Kidney (tissue), 14 donors: ENCODE measurements around the gene AOC1. TPM values are rescaled to one million over a fixed set of nuclear protein-coding genes. Genes with fewer than 3 reads are reported as not detected.

ENCODE experiments used
- DNase-seq, 5 donors: peaks; one replicate each; pipeline ENCODE4 v3.0.0-alpha.2; 2013 to 2020
- FAIRE-seq: peaks from 2 replicates; lab custom pipeline; 2012; peaks lifted over from hg19 to GRCh38; lab: Jason Lieb, UNC
- H3K27ac ChIP-seq, 2 donors: one replicate each; pipeline ENCODE4 v1.7.0; 2013; ENCODE audit warnings: low read depth in 2 of 2, low read length in 2 of 2, inconsistent platforms in 1 of 2
- H3K27me3 ChIP-seq: one replicate; pipeline ENCODE4 v1.7.1; 2013; ENCODE audit warnings: low read length, inconsistent platforms; ENCODE audit not compliant: control insufficient read depth, insufficient read depth
- H3K36me3 ChIP-seq, 3 donors: one replicate each; pipeline versions ENCODE4 v1.7.0 to v1.7.1; 2013; ENCODE audit warnings: low read length in 3 of 3, control low read depth in 1 of 3, inconsistent platforms in 1 of 3; ENCODE audit not compliant: insufficient read depth in 3 of 3, control insufficient read depth in 2 of 3
- H3K4me1 ChIP-seq, 3 donors: one replicate each; pipeline versions ENCODE4 v1.7.0 to v1.7.1; 2013; ENCODE audit warnings: low read length in 3 of 3, inconsistent platforms in 1 of 3, low read depth in 1 of 3; ENCODE audit not compliant: control insufficient read depth in 2 of 3, insufficient read depth in 2 of 3
- H3K4me3 ChIP-seq, 3 donors: one replicate each; pipeline versions ENCODE4 v1.7.0 to v1.8.1; 2013; ENCODE audit warnings: low read length in 3 of 3, control low read depth in 1 of 3, inconsistent platforms in 1 of 3
- H3K9ac ChIP-seq, 3 donors: one replicate each; pipeline versions ENCODE4 v1.7.0 to v1.7.1; 2013; ENCODE audit warnings: low read length in 3 of 3, control low read depth in 1 of 3, inconsistent platforms in 1 of 3
- H3K9me3 ChIP-seq, 3 donors: one replicate each; pipeline versions ENCODE4 v1.7.0 to v1.7.1; 2013; ENCODE audit warnings: low read length in 3 of 3, control low read depth in 1 of 3, inconsistent platforms in 1 of 3; ENCODE audit not compliant: control insufficient read depth in 2 of 3, insufficient read depth in 1 of 3
- CTCF ChIP-seq: IDR thresholded peaks from 3 replicates; pipeline ENCODE4 v1.5.1; 2012; ENCODE audit warnings: mild to moderate bottlenecking, moderate library complexity, borderline replicate concordance; ENCODE audit not compliant: insufficient read depth; ENCODE audit errors: extremely low read depth
- intact Hi-C: fragments of 100-400 bp; cut with DNase I; formaldehyde crosslinking; loops from one replicate; pipeline ENCODE4 v1.11.1; 2022
- polyA plus RNA-seq: library from polyadenylated mRNA; stranded (reverse); fragments of 350-450 nt; fragmentation: Illumina TruSeq; extraction: RNeasy Lipid Tissue Mini Kit (QIAGEN cat#74804); gene quantifications from one replicate; pipeline ENCODE4 v1.2.3, GENCODE V29; 2014; ENCODE audit warnings: low read depth, low replicate concordance; ENCODE audit not compliant: insufficient read depth
- total RNA-seq: library from RNA; stranded (reverse); fragmentation: NEBNext Ultra II Directional; extraction: Animal tissue kit (Norgen Biotek cat#: 25700); gene quantifications from one replicate; pipeline ENCODE4 v1.2.1, GENCODE V29; 2021
- donor health status: control.
- donor health status: control.
- donor health status: control.
- donor health status: control.
- donor health status: control.
- donor health status: DM: yes; HTN: yes; CAD: no.
- donor health status: Normal renal cell carcinoma (clear cell type).

AOC1 gene
- total and polyA plus RNA-seq, 2 donors from 2014 or later, result 99.1 to 170 TPM

GRCh38 chr7:150910996-150911422 lies 58.7 kb downstream of the AOC1 start:
- TF ChIP-seq CTCF, result no peak
- no peaks in the 10 kb centered on the region for H3K4me1 ChIP-seq
- no peaks in the 10 kb centered on the region for H3K27me3 ChIP-seq
- H3K36me3 ChIP-seq, result no peaks in the 10 kb centered on the region
- no peak overlapping the region for H3K4me3 ChIP-seq
- no peak for DNase-seq
- no peak overlapping the region for H3K27ac ChIP-seq
- no peaks in the 10 kb centered on the region for H3K9me3 ChIP-seq
- intact Hi-C loops, result no loop called here
- FAIRE-seq, result no peak
- H3K9ac ChIP-seq, result no peak overlapping the region

Other genes with a start within 250 kb of the AOC1 start
- 48.7 TPM for gene GIMAP6, start 220.1 kb upstream of the AOC1 start, total RNA-seq
- gene GIMAP6, start 220.1 kb upstream of the AOC1 start, polyA plus RNA-seq, result 14.3 TPM
- gene GIMAP2, start 166.8 kb upstream of the AOC1 start, total RNA-seq, result 19.5 TPM
- 6.7 TPM for gene GIMAP2, start 166.8 kb upstream of the AOC1 start, polyA plus RNA-seq
- 10.2 TPM for gene GIMAP1, start 135.9 kb upstream of the AOC1 start, total RNA-seq
- 6.4 TPM for gene GIMAP1, start 135.9 kb upstream of the AOC1 start, polyA plus RNA-seq
- gene GIMAP5, start 115.1 kb upstream of the AOC1 start, total RNA-seq, result 30.0 TPM
- 21.2 TPM for gene GIMAP5, start 115.1 kb upstream of the AOC1 start, polyA plus RNA-seq
- 345 TPM for gene TMEM176B, start 52.2 kb upstream of the AOC1 start, total RNA-seq
- gene TMEM176B, start 52.2 kb upstream of the AOC1 start, polyA plus RNA-seq, result 542 TPM
- 288 TPM for gene TMEM176A, start 51.7 kb upstream of the AOC1 start, total RNA-seq
- 513 TPM for gene TMEM176A, start 51.7 kb upstream of the AOC1 start, polyA plus RNA-seq
- gene KCNH2, start 125.8 kb downstream of the AOC1 start, total RNA-seq, result 1.3 TPM
- gene KCNH2, start 125.8 kb downstream of the AOC1 start, polyA plus RNA-seq, result 1.5 TPM
- 51.7 TPM for gene NOS3, start 138.5 kb downstream of the AOC1 start, total RNA-seq
- 9.3 TPM for gene NOS3, start 138.5 kb downstream of the AOC1 start, polyA plus RNA-seq
- gene ATG9B, start 172.0 kb downstream of the AOC1 start, total RNA-seq, result 0.19 TPM
- gene ATG9B, start 172.0 kb downstream of the AOC1 start, polyA plus RNA-seq, result 0.19 TPM
- gene ABCB8, start 175.9 kb downstream of the AOC1 start, total RNA-seq, result 36.0 TPM
- gene ABCB8, start 175.9 kb downstream of the AOC1 start, polyA plus RNA-seq, result 34.3 TPM
- 1.9 TPM for gene ASIC3, start 196.0 kb downstream of the AOC1 start, total RNA-seq
- 3.1 TPM for gene ASIC3, start 196.0 kb downstream of the AOC1 start, polyA plus RNA-seq
- gene CDK5, start 205.4 kb downstream of the AOC1 start, total RNA-seq, result 9.1 TPM
- gene CDK5, start 205.4 kb downstream of the AOC1 start, polyA plus RNA-seq, result 21.5 TPM
- 104 TPM for gene SLC4A2, start 207.1 kb downstream of the AOC1 start, total RNA-seq
- gene SLC4A2, start 207.1 kb downstream of the AOC1 start, polyA plus RNA-seq, result 150 TPM
- 71.2 TPM for gene FASTK, start 228.3 kb downstream of the AOC1 start, total RNA-seq
- gene FASTK, start 228.3 kb downstream of the AOC1 start, polyA plus RNA-seq, result 116 TPM
- 36.9 TPM for gene TMUB1, start 231.0 kb downstream of the AOC1 start, total RNA-seq
- gene TMUB1, start 231.0 kb downstream of the AOC1 start, polyA plus RNA-seq, result 79.9 TPM
- 64.4 TPM for gene AGAP3, start 234.0 kb downstream of the AOC1 start, total RNA-seq
- 35.8 TPM for gene AGAP3, start 234.0 kb downstream of the AOC1 start, polyA plus RNA-seq